ENCODE data around the gene DGAT2. TPM values are rescaled to one million over a fixed set of nuclear protein-coding genes. Genes with fewer than 3 reads are reported as not detected.

The DGAT2 gene
- total RNA-seq, 2 donors from 2014 or later = 9.3 to 38.6 TPM

DNA sequence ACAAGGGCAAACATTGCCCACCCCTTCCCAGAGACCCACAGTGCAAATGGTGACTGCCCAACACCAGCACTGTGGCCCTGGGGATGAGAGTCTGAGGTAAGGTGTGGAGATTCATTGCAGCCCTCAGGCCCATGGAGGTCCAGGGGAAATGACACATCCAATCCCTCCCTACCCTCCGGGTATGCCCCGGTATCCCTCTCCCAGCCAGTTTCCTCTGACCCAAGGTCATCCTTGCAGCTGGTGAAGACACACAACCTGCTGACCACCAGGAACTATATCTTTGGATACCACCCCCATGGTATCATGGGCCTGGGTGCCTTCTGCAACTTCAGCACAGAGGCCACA, 27.5 kb downstream of the DGAT2 start:
- ATAC-seq = no peak
- no peak for TF ChIP-seq POLR2A (IDR thresholded peaks at IDR 0.05)
- TF ChIP-seq, protein P1, sequence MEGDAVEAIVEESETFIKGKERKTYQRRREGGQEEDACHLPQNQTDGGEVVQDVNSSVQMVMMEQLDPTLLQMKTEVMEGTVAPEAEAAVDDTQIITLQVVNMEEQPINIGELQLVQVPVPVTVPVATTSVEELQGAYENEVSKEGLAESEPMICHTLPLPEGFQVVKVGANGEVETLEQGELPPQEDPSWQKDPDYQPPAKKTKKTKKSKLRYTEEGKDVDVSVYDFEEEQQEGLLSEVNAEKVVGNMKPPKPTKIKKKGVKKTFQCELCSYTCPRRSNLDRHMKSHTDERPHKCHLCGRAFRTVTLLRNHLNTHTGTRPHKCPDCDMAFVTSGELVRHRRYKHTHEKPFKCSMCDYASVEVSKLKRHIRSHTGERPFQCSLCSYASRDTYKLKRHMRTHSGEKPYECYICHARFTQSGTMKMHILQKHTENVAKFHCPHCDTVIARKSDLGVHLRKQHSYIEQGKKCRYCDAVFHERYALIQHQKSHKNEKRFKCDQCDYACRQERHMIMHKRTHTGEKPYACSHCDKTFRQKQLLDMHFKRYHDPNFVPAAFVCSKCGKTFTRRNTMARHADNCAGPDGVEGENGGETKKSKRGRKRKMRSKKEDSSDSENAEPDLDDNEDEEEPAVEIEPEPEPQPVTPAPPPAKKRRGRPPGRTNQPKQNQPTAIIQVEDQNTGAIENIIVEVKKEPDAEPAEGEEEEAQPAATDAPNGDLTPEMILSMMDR (IDR thresholded peaks at IDR 0.05) = no peak
- intact Hi-C loops (cut with DNase I) = no loop called here
- WGBS, 2 donors = 71 to 83% methylated on average over 1 to 2 of the region's 2 CpGs
- H3K27ac ChIP-seq = no peak overlapping the region
- no peak for DNase-seq
- no peaks in the 10 kb centered on the region for H3K36me3 ChIP-seq (replicated peaks in 1 of 2; ENCODE audit: insufficient read depth in 1 of 2, low read depth in 2 of 2)
- no peak overlapping the region for H3K4me3 ChIP-seq
- peaks cover 25% of the 10 kb centered on the region for H3K4me1 ChIP-seq
- no peaks in the 10 kb centered on the region for H3K27me3 ChIP-seq
- H3K9me3 ChIP-seq = no peaks in the 10 kb centered on the region

DNA sequence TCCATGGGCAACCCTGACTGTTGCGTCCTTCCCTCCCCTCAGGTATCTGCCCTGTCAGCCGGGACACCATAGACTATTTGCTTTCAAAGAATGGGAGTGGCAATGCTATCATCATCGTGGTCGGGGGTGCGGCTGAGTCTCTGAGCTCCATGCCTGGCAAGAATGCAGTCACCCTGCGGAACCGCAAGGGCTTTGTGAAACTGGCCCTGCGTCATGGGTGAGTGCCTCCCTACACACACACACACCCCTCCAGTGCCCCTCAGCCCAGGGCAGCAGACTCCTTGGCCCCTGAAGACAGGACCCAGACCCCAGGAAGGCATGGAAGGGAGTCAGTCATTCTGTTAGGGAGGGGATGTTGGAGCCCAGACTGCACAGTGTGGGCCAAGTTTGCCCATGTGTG, 28.5 kb downstream of the DGAT2 start:
- ATAC-seq = no peak
- WGBS, 2 donors = 93% methylated on average over 3 to 8 of the region's 8 CpGs
- TF ChIP-seq POLR2A (IDR thresholded peaks at IDR 0.05) = no peak
- TF ChIP-seq, protein P1 (IDR thresholded peaks at IDR 0.05) = no peak
- H3K27ac ChIP-seq = no peak overlapping the region
- no peak for DNase-seq
- intact Hi-C loops (cut with DNase I) = no loop called here
- H3K36me3 ChIP-seq (replicated peaks in 1 of 2; ENCODE audit: insufficient read depth in 1 of 2, low read depth in 2 of 2) = no peaks in the 10 kb centered on the region
- H3K4me1 ChIP-seq = peaks cover 25% of the 10 kb centered on the region
- H3K4me3 ChIP-seq = no peak overlapping the region
- no peaks in the 10 kb centered on the region for H3K27me3 ChIP-seq
- H3K9me3 ChIP-seq = no peaks in the 10 kb centered on the region

DNA sequence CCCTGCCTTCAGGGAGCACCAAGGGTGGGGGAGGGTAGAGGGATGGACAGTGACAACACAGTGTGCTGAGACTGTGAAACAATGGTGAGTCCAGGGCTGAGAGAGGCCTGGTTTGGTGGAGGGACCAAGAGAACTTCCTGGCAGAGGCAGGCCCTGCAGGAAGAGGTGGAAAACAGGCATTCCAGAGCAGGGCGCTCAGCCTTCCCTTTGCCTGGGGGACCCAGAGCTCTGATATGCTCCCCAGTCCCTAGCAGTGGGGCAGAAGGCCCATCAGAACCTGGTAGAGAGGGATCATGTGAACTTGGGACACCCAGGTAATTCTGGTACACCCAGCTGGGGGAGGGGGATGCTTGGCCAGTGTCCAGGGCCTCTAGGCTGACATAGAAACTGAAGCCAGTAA, 29.2 kb downstream of the DGAT2 start:
- no peak for DNase-seq
- TF ChIP-seq, protein P1 (IDR thresholded peaks at IDR 0.05) = no peak
- no peak for TF ChIP-seq POLR2A (IDR thresholded peaks at IDR 0.05)
- H3K36me3 ChIP-seq (replicated peaks in 1 of 2; ENCODE audit: insufficient read depth in 1 of 2, low read depth in 2 of 2) = no peaks in the 10 kb centered on the region
- H3K4me1 ChIP-seq = peaks cover 25% of the 10 kb centered on the region
- intact Hi-C loops (cut with DNase I) = no loop called here
- no peaks in the 10 kb centered on the region for H3K27me3 ChIP-seq
- H3K4me3 ChIP-seq = no peak overlapping the region
- ATAC-seq = no peak
- no peaks in the 10 kb centered on the region for H3K9me3 ChIP-seq
- no peak overlapping the region for H3K27ac ChIP-seq
- WGBS, 2 donors = 100% methylated on average over 1 of the region's 1 CpG; no CpG with 5 or more reads in 1 of the 2 donors

DNA sequence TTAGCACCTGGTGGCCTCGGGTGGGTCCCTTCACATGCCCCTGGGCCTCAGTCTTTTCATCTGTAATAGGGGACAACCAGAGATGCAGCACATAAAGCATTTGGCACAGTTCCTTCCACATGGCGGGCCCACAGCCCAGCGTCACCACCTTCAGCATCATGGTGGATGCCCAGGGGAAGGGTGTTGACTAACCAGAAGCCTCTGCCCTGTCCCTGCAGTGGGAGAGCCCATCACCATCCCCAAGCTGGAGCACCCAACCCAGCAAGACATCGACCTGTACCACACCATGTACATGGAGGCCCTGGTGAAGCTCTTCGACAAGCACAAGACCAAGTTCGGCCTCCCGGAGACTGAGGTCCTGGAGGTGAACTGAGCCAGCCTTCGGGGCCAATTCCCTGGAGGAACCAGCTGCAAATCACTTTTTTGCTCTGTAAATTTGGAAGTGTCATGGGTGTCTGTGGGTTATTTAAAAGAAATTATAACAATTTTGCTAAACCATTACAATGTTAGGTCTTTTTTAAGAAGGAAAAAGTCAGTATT, 31.6 kb downstream of the DGAT2 start:
- no peak for ATAC-seq
- no peaks in the 10 kb centered on the region for H3K27me3 ChIP-seq

More for the DNA sequence above, 31.6 kb downstream of the DGAT2 start:
- H3K27ac ChIP-seq = no peak overlapping the region
- H3K4me3 ChIP-seq = no peak overlapping the region
- intact Hi-C loops (cut with DNase I) = loop anchor here (10.0 kb wide), 1 partner anchor 65 kb away; no protein-coding TSS in a partner anchor
- H3K4me1 ChIP-seq = peaks cover 13% of the 10 kb centered on the region
- no peak for DNase-seq
- no peaks in the 10 kb centered on the region for H3K9me3 ChIP-seq
- WGBS, 2 donors = 89 to 96% methylated on average over 6 to 7 of the region's 8 CpGs
- TF ChIP-seq POLR2A (IDR thresholded peaks at IDR 0.05) = no peak
- TF ChIP-seq, protein P1 (IDR thresholded peaks at IDR 0.05) = no peak
- no peaks in the 10 kb centered on the region for H3K36me3 ChIP-seq (replicated peaks in 1 of 2; ENCODE audit: insufficient read depth in 1 of 2, low read depth in 2 of 2)

Measured in body of pancreas (tissue), 4 donors.